GM18873 (cell line): Measurements from ENCODE around the gene NHERF1.

ENCODE experiments used
- ATAC-seq: cut with Tn5 transposase; IDR thresholded peaks from one replicate; pipeline ENCODE4 v1.9.1; 2021; ENCODE audit warnings: mild to moderate bottlenecking, moderate library complexity, moderate number of reproducible peaks; ENCODE audit not compliant: unreplicated experiment, low FRiP score

Gene NHERF1

DNA sequence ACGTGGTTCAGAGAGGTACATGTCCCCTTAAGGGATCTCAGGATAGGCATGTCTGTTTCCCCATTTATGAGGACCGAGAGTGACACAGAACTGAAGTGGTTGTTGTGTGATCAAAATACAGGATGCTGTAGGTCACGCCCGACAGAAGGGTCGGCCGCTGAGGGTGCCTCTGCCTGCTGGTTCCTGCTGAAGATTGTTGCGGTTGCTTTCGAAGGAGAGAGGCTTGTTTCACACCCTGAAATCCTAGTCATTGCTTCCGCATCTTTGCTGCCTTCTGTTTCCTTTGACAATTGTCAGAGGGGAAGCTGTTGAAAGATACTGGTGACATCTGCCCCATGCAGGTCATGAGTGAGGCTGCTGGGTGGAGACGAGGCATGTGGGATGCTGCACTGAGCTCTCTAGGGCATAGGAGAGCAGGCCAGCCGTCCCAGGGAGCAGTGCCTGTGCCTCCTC is 31.5 kb downstream of the NHERF1 start:
- ATAC-seq: no peak

DNA sequence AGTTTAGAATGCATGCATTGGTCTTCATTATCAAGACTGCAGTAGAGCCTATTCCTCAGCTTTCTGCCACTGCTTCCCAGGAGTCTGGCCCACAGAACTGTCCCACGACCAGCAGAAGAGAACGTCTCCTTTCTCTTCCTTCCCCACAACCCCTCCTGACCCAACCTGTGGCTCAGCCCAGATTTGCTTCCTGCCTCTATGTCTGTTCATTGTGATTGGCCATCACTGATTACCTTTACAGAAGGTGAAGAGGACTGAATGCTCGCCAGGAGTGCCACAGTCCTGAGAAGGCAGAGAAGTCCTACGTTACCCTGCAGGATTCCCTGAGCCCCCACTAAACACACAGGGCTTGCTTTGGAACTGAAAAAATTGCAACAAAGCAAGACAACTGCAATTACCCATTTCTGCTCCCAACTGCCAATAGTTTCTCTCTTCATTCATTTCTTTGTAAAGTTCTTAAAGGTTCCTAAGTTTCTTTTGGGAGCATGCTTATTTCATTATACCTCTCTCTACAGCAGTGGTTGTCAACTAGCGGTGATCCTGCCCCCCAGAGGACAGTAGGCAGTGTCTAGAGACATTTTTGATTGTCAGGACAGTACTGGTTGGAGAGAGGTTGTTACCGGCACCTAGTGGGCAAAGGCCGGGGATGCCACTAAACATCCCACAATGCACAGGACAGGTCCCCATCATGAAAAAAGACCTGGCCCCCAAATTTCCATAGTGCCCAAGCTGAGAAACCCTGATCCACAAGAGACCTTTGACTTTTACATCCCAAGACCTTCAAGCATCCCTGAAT is 32.2 kb downstream of the NHERF1 start:
- no peak for ATAC-seq

DNA sequence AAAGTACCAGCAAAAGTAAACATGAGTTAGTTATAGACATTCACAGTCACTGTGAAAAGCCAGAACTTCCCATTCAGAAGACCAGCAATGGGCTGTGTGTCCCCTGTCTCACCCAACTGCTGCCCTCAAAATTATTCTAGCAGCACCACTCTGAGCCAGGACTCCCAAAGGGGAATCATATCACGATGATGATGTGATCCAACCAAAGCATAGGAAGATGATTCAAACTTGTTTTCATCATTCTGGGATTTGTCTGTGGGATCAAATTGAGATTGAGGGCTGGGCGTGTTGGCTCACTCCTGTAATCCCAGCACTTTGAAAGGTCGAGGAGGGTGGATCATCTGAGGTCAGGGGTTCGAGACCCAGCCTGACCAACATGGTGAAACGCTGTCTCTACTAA is 34.1 kb downstream of the NHERF1 start:
- no peak for ATAC-seq

DNA sequence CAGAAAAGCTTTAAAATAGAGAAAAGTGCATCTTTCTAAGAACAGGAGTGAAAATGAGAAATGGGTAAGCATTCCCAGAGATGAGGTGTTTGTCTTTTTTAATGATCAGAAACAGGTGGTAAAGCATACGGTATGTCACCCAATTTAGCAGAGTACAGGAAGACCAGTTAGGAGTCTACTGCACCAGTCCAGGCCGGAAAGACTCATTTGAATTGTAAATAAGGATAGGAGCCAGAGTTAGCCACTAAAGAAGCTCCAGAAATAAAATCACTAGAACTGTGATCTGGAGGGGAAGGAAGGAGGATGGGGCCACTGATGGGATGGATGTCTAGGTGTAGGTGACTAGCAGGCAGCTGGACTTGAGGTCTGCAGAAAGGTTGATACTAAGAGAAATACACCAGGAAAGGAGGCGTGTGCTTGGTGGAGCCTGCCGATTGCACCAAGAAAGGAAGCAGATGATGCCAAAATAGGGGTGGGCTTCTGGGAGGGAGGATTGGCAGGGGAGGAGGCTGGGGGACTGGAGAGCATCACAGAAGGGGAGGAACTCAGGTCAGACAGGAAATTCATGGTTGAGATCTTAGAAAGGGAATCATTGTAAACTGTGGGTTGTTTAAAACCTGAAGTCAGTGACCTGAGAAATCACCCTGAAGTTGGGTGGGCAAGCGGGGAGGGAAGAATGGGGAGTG is 35.8 kb downstream of the NHERF1 start:
- ATAC-seq: no peak

DNA sequence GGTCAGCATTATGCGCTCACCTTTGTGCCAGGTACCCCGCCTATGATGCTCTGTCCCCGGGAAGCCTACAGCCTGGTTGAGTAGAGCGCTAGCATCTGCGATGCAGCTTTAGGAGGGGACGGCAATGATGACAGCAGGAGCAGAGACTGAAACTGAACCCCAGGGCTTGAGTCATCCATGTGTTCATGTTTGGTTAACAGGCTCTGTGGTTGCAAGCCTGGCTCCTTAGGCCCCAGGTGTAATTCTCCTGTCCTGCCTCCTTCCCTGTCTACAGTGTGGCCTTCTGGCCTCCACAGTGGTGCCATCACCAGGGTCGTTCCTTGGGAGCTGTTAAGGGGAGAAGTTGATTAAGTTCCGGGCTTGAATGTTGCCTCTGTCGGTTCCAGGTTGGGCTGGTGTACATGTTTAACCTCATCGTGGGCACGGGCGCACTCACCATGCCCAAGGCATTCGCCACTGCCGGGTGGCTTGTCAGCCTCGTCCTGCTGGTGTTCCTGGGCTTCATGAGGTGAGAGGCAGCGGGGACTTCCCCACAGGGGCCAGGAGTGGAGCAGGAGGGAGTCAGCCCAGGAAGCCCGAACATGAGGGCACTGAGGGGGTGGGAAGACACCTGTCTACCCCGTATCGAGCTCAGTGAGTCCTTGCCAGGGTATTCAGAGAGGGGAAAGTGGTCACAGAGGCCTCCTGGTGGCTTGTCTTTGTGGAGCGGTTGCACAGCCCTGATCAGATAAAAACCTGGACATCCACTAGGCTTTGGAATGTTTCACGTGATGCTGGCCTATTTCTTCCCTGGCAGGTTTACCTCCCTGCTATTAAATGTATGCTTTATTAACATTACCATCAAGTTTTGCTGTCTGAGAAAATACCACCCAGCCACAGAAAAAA is 36.9 kb downstream of the NHERF1 start:
- no peak for ATAC-seq

DNA sequence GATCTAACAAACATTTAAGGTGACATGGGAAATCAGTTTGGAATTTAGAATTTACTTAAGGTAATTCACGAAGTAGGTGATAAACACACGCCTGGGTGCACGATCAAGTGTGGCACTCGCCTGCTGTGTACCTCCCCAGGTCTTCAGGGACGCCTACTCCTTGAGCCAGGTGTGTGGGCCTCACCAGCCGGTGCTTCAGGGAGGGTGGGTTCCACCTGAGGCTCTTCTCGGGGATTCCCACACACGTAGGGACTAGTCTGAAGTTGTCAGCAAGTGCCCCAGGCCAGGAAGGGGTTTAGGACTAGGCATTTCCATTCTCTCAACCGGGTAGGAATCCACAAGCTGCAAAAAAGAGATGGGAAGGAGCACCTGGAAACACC is 37.5 kb downstream of the NHERF1 start:
- no peak for ATAC-seq

DNA sequence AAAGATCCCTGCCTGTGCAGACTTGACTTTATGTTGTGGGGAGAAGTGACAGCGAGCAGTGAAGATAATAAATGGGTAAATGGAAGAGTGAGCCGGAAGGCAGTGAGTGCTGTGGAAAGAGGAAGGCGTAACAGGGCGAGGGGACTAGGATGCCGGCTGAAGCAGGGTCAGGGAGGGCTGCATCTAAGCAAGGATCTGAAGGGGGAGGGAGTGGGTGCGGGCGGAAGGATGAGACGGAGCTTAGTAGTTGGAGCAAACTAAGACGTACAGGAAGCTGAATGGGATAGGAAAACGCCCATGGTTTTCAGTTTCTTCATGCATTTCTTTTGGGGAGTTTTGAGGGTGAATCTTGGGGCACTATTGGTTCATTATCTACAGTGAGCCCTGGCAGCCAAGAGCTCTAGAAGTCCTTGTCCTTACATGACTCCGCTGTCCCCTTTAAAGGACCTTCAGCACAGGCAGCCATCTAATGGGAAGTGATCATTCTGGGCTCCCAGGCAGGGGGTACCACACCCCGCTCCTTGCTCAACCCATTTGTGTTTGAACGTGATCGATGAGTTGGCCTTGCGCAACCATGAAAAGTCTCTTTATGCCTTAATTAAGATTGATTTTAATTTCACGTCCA is 38.1 kb downstream of the NHERF1 start:
- ATAC-seq: no peak

DNA sequence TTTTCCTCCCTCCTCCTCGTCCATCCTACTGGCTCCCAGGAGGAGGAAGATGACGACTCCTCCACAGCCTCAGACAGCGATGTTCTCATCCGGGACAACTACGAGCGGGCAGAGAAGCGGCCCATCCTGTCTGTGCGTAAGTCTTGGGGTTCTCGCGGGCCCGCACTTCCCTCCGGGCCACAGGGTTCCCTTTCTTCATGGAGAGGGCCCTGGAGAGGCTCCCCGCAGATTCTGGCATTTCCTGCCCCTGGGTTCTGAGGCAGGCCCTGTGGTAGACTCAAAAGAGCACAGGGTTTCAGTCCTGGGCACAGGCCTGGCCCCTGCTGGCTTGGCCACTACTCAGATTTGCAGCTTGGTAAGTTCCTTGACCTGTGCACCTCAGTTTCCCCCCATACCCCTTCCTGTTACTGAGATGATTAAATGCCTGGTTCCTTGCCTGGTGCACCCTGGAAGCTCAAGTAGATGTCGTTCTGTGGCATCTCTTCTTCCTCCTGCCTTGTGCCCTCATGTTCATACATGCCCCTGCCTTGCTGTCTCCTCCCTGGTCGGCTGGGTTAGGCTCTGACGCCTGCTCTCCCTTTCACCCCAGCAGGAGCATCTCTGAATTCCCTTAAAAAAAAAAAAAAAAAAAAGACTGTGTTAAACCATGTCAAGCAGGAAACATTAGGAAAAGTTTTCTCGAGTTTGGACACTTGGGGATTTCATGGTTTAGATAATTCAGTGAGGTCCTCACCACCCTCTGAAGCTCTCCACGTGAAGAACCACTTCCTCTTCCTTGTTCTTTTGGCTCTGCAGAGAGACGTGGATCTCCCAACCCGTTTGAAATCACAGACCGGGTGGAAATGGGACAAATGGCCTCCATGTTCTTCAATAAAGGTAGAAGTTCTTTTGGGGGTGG is 42.0 kb downstream of the NHERF1 start:
- no peak for ATAC-seq

DNA sequence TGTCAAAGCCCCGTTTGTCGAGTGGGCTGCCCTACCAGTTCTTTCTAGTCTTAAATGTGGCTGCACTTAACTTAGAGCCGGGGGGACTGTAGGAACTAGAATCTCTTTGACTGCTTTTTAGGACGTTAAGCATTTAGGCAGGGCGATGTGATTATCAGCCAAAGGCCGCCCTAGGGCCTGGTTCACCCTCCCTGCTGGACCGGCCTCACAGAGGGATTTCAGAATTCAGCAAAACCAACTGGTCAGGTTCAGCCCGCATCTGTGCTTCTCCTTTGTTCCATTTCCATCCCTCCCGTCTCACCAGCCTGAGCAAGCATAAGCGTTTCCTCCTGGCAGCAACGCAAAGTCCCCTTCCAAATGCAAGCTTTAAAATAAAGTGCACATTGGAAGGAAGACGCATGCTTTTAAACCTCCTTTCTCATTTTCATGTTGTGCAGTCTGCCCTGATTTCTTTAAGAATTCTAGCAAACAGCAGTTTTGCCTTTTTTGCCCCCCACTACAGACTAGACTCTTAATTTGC is 44.2 kb downstream of the NHERF1 start:
- ATAC-seq: no peak

DNA sequence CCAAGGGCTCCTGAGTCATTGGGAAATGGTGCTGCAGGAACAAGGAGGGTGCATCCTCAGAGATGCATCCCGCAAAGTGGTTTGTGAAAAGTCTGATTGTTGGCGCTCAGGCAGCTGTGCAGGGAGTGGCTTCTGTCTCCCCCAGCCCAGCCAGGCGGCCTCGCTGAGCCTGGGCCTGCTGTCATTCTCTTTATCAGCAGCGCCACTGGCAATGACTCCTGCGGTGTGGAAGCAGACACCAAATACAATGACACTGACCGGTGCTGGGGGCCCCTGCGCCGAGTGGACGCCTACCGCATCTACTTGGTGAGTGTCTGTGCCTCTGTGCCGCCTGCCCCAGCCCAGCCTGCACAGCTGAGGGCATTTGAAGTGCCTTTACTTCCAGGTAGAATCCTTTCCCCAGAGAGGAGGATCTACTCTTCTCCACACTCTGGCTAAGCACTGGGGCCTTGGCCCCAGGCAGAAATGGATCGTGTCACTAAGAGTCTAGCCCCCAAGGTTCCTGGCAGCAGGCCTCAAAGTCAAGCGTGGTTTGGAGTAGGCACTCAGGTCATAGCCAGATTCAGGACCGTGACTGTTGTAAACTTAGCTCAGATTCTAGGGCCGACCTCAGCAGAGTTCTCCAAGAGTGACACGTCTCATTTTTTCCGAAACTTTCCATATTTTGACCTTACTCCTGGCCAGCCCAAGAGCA is 47.0 kb downstream of the NHERF1 start:
- no peak for ATAC-seq

DNA sequence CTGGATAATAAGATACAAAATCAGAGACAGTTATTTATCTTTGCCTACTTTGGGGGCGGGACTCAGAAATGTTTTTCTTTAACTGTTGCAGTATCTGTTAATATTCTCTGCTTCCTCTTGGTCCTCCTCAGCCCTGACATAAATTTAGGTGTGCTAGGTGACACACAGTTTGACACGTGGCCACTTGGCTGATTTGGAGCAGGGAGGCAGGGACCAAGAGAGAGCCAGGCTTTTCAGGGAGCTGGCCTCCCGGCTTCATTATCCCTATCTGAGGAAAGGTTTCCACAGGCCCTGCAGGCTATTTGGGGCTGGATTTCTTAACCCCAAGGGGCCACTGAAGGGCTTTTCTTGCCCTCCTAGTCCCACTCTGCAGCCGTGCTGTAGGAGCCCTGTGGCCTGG is 47.8 kb downstream of the NHERF1 start:
- no peak for ATAC-seq

DNA sequence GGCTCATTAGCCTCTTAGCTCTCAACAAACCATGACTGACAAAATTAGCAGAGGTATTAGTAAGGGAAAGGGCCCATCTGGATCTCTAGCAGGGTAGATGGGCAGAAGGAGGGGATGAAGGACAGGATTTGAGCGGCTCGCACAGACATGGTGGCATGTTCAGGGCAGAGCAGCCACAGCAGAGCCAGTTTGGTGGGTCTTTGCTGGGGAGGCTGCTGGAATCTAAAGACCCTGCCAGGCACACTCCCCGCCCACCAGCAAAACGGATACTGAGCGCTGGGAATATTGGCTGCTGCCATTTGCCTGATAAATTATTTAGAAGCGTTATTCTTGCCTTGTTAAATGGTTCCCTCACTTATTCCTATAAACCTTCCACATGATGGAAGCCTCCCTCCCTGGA is 48.4 kb downstream of the NHERF1 start:
- ATAC-seq: no peak

DNA sequence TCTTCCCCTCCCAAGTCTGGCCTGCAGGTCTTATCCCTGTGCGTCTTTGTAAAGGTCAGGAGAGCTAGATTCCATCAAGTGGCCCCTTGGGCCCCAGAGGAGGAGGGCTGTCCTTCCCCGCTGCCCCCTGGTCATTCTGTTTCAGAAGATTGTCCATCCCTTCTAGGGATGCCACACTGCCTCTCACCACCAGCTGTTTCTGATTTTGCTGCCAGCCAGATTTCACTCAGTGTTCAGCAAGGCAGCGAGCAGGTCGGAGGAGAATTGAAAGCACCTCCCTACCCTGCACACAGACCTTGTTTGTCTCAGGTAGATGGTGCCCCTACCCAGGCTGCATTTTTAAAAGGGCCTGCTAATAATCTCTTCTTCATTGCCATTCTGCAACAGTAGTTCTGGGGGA is 49.4 kb downstream of the NHERF1 start:
- ATAC-seq: no peak

DNA sequence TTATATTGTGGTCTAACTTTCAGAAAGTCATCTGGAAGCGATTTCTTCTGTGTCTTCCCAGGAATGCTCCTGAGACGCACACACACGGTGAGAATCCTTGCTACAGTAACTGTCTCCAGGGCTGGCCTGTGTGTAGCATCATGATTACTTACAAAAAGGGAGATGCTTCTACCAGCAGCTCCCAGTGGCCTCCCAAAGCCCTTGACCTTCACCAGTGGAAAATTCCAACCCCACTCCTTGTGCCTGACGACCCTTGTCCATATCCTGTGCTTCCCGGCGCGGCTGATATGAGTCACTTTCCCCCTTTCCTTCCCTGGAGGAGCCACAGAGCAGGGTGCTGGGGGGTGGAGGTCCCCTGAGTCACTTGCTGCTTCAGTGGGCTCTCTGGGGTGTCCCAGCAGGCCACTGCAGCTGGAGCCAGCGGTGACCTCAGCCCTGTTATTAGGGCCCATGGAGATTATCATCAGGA is 49.8 kb downstream of the NHERF1 start:
- no peak for ATAC-seq

DNA sequence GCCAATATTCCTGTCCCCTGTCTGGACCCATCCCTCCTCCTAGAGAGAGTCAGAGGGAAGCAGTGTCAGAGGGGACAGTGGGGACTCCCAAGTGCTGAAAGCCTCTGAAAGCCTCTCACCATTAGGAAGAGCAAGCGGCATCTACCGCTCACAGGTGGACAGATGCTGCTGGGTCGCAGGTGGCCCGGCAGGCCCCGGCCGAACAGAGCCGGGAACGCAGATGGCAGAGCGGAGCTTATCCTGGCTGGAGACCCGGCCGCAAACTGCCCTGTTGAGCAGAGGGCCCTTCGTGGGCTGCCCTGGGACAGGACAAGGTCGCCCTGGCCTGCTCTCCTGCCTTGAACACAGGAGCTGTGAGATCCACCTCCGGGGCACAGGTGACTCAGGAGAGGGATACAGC is 50.7 kb downstream of the NHERF1 start:
- ATAC-seq: no peak

DNA sequence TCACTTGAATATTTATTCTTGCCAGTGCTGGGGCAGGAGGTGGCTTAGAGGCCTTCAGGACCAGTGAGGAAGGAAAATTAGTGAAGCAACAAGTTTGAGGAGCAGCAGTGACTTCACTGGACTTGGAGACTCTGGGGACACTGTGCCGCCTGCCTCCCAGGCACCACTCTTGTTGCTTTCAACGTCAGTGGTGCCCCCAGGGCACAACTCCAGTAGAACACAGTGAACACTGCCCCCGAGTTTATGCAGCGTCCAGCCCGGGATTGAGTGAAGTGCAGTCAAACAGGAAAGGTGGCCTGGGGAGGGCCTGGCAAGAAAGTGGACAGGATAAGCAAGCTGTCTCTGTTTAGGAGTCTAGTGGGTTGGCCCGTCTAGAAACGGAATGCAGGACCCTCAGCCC is 52.1 kb downstream of the NHERF1 start:
- no peak for ATAC-seq

DNA sequence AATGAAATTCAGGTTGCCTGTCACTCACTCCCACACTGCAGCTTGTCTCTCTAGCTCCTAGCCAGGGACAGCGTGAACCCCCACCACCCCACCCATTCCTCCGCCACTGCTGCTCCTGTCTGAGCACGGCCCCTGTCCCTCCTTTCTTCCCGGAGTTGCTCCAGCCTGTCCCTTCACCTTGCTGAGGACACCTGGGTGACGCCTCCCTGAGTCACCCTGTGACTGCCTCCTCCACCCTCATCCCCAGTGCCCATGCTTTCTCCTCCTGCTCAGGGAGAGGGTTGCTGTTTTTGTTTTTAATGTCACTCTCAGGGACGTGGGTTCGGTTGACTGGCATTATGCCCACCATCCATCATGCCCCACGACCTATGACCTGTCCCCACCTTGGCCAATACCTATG is 53.5 kb downstream of the NHERF1 start:
- ATAC-seq: no peak

DNA sequence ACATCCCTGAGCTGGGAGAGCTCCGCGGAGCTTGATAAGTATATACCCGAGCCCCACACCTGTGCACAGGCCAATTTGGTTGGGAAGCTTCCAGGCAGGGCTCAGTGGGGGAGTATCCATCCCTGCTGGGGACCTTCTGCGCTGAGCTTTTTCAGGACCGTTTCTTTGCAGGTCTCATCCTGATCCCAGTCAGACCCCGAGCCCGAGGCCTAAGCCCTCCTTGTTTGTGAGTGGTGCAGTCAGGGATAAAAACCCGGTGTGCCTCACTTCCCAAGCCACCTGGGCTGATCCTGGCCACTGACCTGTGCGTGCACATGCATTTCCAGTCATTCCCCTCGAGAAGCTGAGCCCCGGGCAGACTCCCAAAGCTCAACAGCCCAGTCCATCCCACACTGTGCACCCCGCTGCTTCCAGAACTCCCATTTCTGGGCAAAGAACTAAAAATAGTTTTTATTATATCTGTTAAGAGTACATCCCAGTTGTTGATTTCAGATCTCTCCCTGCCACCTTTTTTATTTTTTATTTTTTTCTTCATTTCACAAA is 55.0 kb downstream of the NHERF1 start:
- ATAC-seq: no peak

DNA sequence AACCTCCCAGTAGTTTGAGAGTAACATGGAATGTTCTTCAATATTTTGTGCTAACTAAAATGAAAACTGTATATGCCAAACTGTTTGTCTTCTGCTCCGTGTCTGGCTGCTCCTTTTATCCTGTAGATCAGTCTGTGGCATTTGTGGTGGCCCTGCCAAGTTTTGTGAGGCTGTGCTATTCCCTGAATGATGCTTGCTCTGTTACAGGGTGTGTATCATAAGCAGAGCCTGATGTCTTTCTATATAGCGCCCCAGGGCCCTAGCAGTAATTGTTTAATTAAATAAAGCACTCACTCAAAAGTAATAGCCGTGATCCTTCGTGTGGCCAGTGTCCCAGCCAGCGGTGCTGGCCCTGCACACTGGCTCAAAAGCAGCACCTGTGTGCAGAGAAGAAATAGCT is 55.5 kb downstream of the NHERF1 start:
- no peak for ATAC-seq
